Parathyroid adenoma (tissue), 2 donors: ENCODE measurements around the gene METTL3.

Source experiments
- H2AFZ ChIP-seq: fragments of 300-600 bp; sonication (generic); one replicate; pipeline ENCODE4 v1.7.0; 2017; ENCODE audit warnings: antibody characterized with exemption, mild to moderate bottlenecking
- H3K27ac ChIP-seq: fragments of 300-600 bp; sonication (generic); one replicate; pipeline ENCODE4 v1.7.0; 2017
- H3K27me3 ChIP-seq: fragments of 300-600 bp; sonication (generic); one replicate; pipeline ENCODE4 v1.7.0; 2017; ENCODE audit warnings: low read length; ENCODE audit not compliant: control insufficient read depth, insufficient read depth
- H3K36me3 ChIP-seq: fragments of 300-600 bp; sonication (generic); one replicate; pipeline ENCODE4 v1.7.0; 2017; ENCODE audit warnings: low read length; ENCODE audit not compliant: control insufficient read depth, insufficient read depth
- H3K4me1 ChIP-seq: fragments of 300-600 bp; sonication (generic); one replicate; pipeline ENCODE4 v1.7.0; 2017; ENCODE audit warnings: control low read depth
- H3K4me2 ChIP-seq: fragments of 300-600 bp; sonication (generic); one replicate; pipeline ENCODE4 v1.7.0; 2017; ENCODE audit warnings: low read length
- H3K4me3 ChIP-seq: fragments of 300-600 bp; sonication (generic); one replicate; pipeline ENCODE4 v1.7.0; 2017; ENCODE audit warnings: low read depth, low read length
- H3K79me2 ChIP-seq: fragments of 300-600 bp; sonication (generic); one replicate; pipeline ENCODE4 v1.7.0; 2017; ENCODE audit warnings: control low read depth
- H3K9ac ChIP-seq: fragments of 300-600 bp; sonication (generic); one replicate; pipeline ENCODE4 v1.7.0; 2017; ENCODE audit warnings: mild to moderate bottlenecking
- H3K9me3 ChIP-seq: fragments of 300-600 bp; sonication (generic); one replicate; pipeline ENCODE4 v1.7.0; 2017; ENCODE audit warnings: low read length; ENCODE audit not compliant: control insufficient read depth
- CTCF ChIP-seq: fragments of 300-600 bp; sonication (generic); IDR thresholded peaks from one replicate; pipeline ENCODE4 v1.7.0; 2017; ENCODE audit warnings: antibody characterized with exemption, mild to moderate bottlenecking
- donor health status: primary hyperparathyroidism.

METTL3 gene

DNA sequence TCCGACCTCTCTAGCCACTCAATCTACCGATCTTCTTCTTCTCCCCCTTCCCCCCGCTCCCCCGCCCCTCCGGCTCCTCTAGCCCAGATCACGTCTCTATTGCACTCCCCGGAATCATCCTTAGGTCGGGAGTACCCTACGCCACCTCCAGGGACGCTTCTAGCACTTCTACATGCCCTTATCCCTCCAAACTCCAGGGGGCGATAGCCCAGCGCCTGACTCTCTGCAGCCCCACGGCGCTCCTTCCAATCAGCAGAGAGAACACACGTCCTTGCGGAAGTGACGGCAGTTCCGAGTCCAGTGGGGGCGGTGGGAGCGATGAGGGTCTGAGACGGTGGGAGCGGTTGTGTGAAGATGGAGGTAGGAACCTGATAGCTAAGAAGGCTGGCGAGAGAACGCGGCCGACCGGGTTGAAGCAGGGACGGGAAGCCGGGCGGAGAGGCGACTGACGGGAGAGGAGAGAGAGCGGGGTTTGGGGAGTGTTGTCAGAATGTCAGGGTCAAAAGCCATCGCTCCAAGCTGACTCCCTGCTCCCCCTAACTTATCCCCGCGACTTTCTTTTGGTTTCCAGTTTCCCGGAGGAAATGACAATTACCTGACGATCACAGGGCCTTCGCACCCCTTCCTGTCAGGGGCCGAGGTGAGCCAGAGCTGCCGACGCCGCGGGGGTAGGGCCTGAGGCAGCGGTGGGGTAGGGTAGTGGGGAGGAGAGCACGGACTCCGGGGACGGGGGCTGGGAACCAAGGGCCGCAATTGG, 34.0 kb downstream of the METTL3 start, which contains the start of the genes RAB2B and TOX4:
TSS of gene RAB2B (minus strand) at position 35 of the 757 bp plus-strand sequence. CDS start 87 bp downstream, outside the sequence.
TSS of gene TOX4 (plus strand) at position 271 of the 757 bp plus-strand sequence. CDS start at position 355, 84 bp downstream.
- H3K27me3 ChIP-seq: no peaks in the 10 kb centered on the region
- no peaks in the 10 kb centered on the region for H3K9me3 ChIP-seq
- H3K79me2 ChIP-seq: peaks cover 21% of the 10 kb centered on the region
- peaks cover 8% of the 10 kb centered on the region for H3K4me1 ChIP-seq
- H3K4me2 ChIP-seq: peak within 1 kb of the TSS; percentile 97
- H3K36me3 ChIP-seq: no peaks in the 10 kb centered on the region
- H3K9ac ChIP-seq: peak within 1 kb of the TSS; percentile 10
- peak within 1 kb of the TSS; percentile 54 for H2AFZ ChIP-seq
- TF ChIP-seq CTCF: peak; percentile 99
- peak within 1 kb of the TSS; percentile 99 for H3K4me3 ChIP-seq
- peak within 1 kb of the TSS; percentile 73 for H3K27ac ChIP-seq

- peak overlapping the region; percentile 73 for H3K27ac ChIP-seq
Measured at GRCh38 chr14:21476523-21476924, 34.6 kb downstream of the METTL3 start.

GRCh38 chr14:21475767-21476522, 35.2 kb downstream of the METTL3 start:
- no peaks in the 10 kb centered on the region for H3K9me3 ChIP-seq
- H2AFZ ChIP-seq: peak overlapping the region; percentile 54
- H3K4me2 ChIP-seq: peak overlapping the region; percentile 75
- peaks cover 8% of the 10 kb centered on the region for H3K4me1 ChIP-seq
- TF ChIP-seq CTCF: no peak
- peak overlapping the region; percentile 73 for H3K27ac ChIP-seq
- no peaks in the 10 kb centered on the region for H3K36me3 ChIP-seq
- H3K27me3 ChIP-seq: no peaks in the 10 kb centered on the region
- peaks cover 16% of the 10 kb centered on the region for H3K79me2 ChIP-seq
- H3K9ac ChIP-seq: no peak overlapping the region
- H3K4me3 ChIP-seq: peak overlapping the region; percentile 99

More at GRCh38 chr14:21476523-21476924, 34.6 kb downstream of the METTL3 start:
- Histone ChIP-seq H3K9me3 (no peaks in the 10 kb centered on the region), H3K36me3 (no peaks in the 10 kb centered on the region), H3K4me2 (peak overlapping the region; percentile 75), H3K27me3 (no peaks in the 10 kb centered on the region), H3K4me1 (peaks cover 8% of the 10 kb centered on the region), H3K79me2 (peaks cover 21% of the 10 kb centered on the region), H3K9ac (no peak overlapping the region), H3K4me3 (peak overlapping the region; percentile 99), H2AFZ (peak overlapping the region; percentile 54)
- no peak for TF ChIP-seq CTCF

DNA sequence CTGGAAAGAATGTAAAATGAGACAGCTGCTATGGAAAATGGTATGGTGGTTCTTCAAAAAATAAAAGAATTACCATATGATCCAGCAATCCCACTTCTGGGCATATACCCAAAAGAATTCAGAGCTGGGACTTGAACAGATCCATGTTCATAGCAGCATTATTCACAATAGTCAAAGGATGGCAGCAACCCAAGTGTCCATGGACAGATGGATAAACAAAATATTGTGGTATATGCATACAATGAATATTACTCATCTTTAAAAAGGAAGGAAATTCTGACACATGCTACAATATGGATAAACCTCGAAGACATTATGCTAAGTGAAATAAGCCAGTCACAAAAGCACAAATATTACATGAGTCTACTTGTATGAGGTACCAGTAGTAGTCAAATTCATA, 43.5 kb downstream of the METTL3 start:
- Histone ChIP-seq H3K4me2 (no peak overlapping the region), H3K36me3 (no peaks in the 10 kb centered on the region), H3K4me1 (no peaks in the 10 kb centered on the region), H3K9ac (no peak overlapping the region), H3K4me3 (no peak overlapping the region), H3K27ac (no peak overlapping the region), H3K79me2 (no peaks in the 10 kb centered on the region), H3K9me3 (no peaks in the 10 kb centered on the region), H3K27me3 (no peaks in the 10 kb centered on the region), H2AFZ (no peak overlapping the region)
- TF ChIP-seq CTCF: no peak
